ENCODE data around the gene TMEM164. TPM values are rescaled to one million over a fixed set of nuclear protein-coding genes. Genes with fewer than 3 reads are reported as not detected.

The TMEM164 gene
- polyA plus RNA-seq, 1 donor = 38.8 TPM

DNA sequence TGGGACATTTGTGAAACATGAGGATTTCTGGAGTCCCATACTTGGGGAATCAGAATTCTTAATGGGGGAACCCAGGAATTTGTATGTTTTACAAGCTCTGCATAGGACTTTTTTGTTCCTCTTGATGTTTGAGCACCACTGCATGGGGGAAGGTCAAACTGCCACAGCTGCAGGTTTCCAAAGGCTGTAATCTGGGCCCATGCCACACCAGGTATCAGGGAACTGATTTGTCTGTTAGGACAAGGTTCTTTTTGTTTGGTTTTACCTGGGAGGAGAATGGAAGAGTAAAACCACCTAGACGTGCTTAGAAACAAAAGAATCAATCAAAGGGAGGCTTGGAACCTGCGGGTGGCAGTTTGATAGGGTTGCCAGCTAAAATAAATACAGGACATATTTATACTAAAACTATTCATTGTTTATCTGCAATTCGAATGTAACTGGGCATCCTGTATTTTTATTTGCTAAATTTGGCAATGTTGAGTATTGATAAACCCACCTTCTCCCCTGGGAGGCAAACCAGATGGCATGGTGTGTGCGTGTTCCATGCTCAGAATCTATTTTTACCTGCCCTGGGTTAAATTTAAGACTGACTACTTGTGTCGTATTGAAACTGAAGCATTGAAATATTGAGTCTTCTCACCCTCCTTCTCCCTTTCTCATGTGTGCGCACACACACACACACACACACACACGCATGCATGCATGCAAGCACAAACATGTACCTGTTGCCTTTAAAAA, 63.7 kb downstream of the TMEM164 start:
- no peak for DNase-seq

DNA sequence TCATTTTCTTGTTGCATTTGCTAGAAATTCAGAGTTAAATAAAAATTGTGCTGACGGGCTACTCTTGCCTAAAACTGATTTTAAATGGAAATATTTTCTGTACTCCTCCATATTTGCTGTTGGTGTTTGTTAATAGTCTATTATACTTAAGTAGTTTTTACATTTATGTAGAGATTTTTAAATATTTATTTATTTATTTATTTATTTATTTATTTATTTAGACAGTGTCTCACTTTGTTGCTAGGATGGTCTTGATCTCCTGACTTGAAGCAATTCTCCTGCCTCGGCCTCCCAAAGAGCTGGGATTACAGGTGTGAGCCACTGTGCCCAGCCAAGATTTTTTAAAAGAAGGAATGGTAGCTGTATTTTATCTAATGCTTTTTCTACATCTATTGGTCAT, 68.1 kb downstream of the TMEM164 start:
- no peak for DNase-seq

DNA sequence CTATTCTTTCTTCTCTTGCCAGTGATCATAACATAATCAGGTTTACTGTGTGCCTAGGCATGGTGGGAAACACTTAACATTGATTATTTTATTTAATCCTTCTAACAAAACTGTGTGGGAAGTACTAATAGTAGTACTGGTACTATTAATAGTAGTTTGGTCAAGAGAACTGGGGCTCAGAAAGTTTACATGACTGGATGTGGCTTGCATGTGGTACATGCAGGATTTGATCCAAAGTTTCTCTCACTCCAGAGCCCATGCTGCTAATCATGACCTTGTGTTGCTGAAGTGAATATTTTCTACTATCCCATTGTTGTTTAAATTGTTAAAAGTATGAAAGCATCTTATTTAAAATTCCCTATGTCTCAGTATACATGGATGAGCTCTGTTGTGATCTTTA, 78.4 kb downstream of the TMEM164 start:
- no peak for DNase-seq

DNA sequence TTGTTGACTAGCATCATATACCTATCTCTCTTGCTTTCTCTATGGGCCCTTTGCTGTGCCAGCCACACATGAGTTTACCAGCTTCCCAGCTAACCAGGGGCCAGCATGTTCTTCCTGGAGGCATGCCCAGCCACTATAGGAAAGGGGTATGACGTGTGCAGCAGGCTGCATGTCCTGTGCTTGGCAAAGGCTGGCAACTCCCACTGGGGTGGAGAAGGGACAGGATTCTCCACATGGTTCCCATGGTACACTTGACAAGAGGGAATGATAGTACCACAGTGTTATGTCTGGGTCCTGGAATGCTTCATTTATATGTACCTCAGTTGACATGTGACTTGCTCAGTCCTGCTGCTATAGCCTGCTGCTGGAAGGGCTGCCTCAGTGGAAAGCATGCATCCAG, 78.8 kb downstream of the TMEM164 start:
- DNase-seq = no peak

DNA sequence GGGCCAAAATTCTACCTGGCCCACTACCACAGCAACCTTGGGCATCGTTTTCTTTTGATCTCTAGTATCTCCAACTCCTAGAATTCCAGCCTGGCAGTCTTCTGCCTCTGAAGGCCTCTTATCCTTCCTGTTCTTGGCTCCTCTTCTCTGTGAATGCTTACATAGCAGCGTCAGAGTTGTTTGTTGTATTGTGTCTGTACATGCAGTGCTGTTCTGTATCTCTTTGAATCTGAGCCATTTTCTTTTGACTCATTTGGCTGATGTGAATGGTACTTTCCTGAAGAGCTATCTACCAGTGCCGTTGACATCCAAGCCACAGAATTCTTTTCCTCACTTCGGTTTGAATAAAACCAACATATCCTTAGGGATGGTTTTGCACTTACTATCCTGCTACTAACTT, 79.2 kb downstream of the TMEM164 start:
- DNase-seq = no peak

DNA sequence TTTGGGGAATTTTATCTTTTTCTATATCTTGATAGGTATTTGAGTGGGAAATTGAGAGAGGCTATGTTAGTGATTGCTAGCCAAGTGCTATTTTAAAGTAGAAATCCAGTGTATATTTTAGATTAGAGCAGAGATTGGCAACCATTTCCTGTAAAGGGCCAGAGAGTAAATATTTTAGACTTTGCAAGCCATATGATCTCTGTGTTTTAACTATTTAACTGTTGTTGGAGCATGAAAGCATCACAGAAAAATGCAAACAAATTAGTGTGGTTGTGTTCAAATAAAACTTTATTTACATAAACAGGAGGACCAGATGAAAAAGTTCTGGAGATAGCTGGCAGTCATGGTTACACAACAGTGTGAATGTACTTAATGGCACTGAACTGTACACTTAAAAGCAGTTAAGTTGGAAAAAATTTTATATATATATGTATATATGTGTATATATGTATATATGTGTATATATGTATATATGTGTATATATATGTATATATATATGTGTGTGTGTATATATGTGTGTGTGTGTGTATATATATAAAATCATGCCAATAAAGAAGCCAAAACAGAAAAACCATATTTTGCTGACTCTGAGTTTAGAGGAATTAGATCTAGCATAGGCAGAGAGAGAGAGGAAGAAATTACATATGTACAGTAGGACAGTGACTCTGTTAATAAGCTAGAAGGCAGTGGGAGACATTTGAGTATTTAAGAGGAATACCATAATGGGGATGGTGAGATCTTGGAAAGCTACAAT, 83.4 kb downstream of the TMEM164 start:
- no peak for DNase-seq

DNA sequence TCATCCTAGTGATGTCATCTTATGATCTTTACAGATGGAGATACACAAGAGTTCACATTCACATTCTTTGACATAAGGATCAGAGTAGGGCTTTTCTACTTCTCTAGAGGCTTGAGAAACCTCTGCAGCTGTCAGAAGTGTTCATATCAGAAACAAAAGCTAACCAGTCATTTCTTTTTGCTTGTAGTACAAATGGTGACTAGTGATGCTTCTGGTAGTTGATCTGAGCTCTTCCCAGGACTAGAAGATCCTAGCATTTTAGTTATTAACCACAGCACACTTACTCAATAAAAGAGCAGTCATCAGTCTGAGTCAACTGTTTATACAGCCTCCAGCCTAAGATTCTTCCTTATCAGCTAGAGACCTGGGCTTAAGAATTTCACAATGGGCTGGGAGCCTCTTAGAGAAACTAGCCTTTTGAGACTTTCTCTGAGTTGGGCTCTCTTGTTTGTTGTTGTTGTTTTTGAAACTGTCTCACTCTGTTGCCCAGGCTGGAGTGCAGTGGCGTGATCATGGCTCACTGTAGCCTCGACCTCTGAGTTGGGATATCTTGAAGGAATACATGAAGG, 84.1 kb downstream of the TMEM164 start:
- DNase-seq = no peak

DNA sequence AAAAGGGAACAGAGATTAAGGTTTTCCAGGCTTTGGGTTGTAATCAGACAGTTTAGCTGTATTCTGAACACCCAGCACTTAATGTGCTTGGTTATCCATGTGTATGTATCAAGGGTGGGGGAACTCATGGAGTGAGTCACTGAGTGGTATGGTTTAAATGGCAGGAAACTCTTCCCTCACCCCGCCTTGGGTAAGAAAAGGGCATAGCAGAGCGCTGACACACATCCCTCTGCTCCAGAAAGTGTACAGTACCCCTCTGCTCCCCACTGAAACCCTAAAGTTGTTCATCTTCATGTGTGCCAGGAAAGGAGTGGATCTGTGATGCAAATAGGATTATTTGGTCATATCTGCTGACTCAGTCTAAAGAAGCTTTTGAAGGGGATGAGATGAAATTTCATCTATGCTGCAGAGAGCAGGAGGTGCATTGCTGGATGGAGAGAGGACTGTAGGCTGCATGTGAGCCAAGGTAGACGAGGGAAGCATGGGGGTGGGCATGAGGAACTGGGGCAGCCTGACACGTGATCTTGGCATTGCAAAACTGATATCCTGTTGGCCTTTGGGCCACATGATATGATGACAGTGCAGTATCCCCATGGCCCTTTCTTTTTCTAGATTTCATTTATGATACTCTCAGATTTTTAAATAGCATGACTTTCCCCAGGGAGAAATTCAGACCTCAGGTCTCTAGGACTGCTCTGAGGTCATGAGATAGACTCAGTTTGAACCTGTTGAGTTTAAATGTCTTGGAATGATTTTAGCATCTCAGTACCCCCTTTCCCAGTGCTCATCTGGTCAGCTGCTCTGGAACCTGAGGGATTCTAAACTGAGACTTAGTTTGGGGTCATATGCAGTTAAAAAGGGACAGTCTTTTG, 84.8 kb downstream of the TMEM164 start:
- DNase-seq = no peak

DNA sequence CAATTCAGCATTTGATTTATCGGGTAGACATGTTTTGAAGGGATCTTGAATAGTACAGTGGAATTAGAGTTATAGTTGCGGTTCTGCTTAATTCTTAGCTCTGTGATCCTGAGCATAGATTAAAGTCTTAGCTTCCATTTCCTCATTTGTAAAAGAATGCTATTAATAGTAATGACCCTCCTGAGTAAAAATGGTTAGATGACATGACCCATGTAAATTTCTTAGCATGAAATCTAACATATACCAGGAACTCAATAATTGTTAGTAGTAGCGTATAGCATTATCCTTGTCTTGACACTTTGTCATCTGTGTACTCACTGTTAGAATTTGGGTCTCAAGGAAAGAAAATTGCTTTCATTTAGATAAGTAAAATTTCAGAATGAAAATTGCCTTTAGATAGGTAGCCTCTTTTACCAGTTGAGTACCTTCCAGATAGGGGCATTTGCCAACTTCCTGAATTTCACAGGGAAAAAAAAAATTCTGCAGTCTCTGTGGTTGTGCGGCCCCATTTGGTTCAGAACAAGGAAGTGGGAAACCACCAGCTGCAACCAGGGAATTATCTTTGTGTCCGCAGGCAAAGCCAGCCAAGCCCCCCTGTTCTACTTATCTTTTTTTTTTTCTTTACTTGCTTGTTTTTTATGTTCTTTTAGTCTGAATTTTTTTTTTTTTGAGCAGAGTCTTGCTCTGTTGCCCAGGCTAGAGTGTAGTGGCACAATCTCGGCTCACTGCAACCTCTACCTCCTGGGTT, 86.9 kb downstream of the TMEM164 start:
- DNase-seq = no peak

DNA sequence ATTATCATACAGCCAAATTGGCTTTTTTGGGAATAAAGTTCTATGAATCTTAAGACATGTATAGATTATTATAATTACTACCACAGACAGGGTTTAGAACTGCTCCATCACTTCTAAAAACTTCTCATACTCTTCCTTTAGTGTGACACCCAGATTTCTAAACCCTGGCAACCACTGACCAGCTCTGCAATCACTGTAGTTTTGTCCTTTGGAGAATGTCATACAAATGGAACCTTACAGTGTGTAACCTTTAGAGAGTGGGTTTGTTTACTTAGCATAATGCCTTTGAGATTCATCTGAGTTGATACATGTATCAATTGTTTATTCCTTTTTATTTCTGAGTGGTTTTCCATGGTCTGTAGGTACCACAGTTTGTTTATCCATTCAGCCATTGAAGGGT, 95.0 kb downstream of the TMEM164 start:
- no peak for DNase-seq

DNA sequence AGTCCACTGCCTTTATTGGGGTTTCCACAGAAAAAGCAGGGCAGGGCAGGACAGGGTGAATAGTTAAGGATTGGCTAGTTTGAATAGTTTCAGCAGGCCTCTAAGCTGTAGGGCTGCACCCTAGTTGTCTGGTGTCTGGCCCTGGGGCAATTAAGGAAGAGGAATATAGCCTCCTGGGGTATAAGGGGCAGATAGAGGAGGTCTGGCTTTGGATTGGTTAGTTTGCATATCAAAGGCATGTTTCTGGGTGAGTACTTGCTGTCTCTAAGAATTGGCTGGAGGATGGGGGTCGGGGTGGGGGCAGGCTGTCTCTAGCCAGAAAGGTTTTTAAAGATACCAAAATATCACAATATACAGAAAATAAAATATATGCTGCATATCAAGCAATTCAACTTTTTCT, 100.4 kb downstream of the TMEM164 start:
- no peak for DNase-seq

DNA sequence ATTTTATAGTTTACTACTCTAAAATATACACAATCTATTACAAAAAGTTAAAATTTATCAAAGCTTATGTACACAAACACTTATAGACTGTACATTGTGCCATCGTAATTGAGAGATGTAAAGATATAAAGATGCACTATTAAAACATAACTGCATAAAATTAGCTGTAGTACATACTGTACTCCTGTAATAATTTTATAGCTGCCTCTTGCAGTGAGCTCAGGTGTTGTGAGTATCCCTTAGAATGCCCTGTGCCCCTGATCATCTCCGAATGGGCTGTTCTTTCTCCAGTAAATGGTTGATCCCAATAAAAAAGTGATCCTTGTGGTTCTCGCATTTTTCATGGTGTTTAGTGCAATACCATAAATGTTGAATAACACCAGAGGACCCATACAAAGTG, 101.2 kb downstream of the TMEM164 start:
- DNase-seq = no peak

DNA sequence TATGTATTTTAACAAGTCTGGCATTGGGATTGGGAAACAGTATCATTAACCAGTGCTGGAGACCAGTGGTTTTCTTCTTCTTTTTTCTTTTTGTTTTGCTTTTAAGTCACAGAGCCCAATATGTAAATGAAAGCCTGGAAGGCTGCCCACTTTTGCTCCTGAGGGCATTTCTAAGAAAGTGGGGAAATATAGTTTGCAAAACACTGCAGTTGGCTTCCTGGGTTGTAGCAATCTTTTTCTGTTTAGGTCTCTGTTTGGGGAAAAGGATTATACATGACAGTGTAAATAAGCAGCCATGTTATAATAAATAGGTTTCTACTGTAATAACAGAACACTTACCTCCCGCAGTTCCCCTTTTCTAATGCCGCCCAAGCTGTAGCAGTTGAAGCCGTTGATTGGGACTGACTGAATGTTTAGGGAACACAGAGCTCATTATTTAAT, 105.5 kb downstream of the TMEM164 start:
- no peak for DNase-seq

DNA sequence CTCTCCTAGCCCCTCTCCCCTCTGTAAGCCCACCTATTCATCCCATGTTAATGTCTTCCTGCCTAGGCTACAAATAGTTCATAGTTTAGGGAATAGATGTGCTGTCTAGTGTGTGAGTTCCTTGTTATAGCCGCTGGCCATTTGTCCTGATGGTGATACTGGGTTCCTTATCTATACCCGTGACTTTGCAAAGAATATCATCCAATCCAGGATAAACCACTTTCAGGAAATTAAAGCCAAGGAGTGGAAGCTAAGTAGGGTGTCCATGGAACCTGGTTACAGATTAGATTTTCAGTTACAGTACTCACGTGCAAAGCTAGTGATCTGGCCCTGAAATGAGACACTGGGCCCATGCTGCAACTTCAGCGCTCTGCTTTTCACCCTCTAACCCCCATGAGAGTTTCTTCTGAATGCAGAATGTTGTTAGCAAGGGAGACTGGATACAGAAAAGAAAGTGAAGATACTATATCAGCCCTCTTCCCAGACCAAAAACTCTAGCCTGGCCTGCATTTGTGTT, 111.4 kb downstream of the TMEM164 start:
- DNase-seq = no peak

DNA sequence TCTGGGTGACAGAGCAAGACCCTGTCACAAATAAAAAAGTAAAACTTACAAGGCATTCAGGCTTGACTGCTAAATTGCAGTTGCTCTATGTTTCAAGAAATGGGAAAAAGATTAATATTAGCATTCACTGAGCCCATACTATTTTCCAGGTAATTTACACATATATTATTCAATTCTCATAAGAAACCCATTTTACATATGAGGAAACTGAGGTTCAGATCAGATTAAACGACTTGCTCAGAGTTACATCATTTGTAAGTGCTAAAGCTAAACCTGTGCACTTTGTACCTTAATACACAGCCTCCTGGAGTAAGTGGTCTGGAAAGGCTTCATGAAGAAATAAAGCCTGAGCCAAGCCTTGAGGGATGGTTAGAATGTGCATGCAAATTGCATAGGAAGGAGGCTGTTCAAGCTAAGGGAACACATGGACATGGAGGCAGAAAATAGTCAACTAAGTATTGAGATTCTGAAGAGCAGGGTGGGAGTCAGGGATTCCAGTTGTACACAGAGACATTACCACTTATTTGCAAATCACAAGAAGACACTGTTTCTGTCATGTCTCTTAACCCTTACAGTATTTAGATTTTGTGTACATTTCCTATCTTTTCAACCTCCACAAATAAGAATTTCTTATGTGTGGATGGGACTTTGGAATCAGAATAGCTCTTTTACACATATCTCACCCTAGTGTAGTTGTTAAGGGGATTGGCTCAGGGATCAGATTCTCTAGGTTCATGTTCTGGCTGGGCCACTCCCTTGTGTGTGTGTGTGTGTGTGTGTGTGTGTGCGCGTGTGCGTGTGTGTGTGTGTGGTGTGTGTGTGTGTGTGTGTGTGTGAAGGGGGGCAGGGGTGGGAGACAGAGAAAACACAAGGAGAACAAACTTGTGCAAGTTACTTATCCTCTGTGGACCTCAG, 113.4 kb downstream of the TMEM164 start:
- no peak for DNase-seq

DNA sequence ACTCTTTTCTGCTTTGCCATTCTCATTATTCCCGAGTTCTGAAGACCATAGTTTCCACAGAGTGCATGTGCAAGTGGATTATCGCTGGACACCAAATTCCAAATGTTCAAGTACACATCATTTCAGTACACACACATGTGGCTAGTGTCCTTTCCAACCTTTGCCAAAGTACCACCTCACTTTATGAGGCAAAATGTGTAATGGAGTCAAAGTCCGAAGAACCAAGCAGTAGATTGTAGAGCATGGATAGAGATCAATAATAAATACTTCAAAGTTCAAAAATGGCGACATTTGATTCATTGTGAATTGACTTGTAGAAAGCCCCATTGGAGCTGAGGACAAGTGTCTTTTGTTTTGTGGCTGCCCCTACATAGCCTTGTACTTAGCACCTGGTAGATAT, 115.6 kb downstream of the TMEM164 start:
- no peak for DNase-seq

DNA sequence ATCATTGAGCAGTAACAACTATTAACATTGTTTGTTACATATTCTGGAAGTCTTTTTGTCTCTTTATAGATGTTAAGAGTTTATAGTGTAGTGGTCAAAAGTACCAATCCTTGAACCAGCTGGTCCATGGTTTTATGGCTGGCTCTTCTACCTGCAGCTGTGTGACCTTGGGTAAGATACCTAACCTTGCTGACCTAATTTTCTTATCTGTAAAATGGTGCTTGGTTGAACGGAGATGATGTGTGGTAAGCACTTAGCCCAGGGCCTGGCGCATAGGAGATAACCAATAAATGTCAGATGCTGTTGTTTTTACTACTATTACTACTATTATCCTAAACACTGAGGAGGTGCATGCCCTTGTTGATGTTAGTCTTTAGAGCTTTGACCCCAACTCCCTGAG, 116.6 kb downstream of the TMEM164 start:
- DNase-seq = no peak

DNA sequence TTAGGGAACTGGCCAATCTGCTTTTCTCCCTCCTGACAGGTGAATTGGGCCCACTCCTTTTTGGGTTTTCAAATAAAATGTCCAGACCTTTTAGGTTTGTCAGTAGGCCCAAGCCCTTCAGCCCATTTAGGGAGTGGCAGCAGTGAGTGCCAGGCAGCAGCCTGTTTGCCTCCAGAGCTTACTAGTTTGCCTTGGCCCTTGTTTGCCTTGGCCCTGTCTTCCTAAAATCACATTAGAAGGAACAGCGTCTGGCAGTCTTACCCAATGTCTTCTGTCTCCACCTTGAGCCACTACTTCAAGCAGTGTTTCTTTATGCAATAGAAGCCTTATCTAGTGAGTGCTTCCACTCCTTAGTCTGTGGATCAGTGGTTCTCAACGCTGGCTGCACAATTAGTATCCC, 117.1 kb downstream of the TMEM164 start:
- DNase-seq = no peak

DNA sequence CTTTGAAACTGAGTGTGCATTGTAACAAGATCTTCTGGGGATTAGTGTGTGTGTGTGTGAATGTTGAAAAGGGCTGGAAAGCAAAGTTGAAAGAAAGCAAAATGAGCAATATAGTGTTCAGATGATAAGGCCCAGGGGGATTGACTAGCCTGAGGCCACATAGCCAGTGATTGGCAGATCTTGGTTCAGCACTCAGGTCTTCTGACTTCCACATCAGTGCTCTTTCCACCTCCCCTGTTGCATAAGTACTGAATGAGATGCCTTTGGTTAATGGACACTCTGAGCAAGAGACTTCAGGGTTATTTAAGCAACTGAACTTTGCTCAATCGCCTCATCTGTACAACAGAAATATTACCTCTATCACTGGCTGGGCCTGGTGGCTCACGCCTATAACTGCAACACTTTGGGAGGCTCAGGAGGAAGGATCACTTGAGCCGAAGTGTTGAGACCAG, 120.4 kb downstream of the TMEM164 start:
- no peak for DNase-seq
